NB4 (cell line): ENCODE measurements around the gene ACVR1.

Experiments used
- DNase-seq: peaks from one replicate; pipeline ENCODE4 v3.0.0; 2010; ENCODE audit warnings: low read depth
- H3K4me3 ChIP-seq: one replicate; pipeline ENCODE4 v1.5.1; 2011; ENCODE audit warnings: mild to moderate bottlenecking, low read depth, low read length, moderate library complexity
- MYC ChIP-seq: IDR thresholded peaks from 2 replicates; pipeline ENCODE4 v1.6.1; 2011; ENCODE audit warnings: low read depth, low read length
- POLR2A ChIP-seq: IDR thresholded peaks from 2 replicates; pipeline ENCODE4 v1.6.1; 2011; ENCODE audit warnings: mild to moderate bottlenecking; ENCODE audit not compliant: insufficient read length; ENCODE audit errors: extremely low read depth
- TF ChIP-seq, protein P1 (sequence below): IDR thresholded peaks from one replicate; pipeline ENCODE4 v1.5.1; 2012; ENCODE audit warnings: low read depth, low read length
- TF ChIP-seq, protein P2 (sequence below): IDR thresholded peaks from 2 replicates; pipeline ENCODE4 v1.6.1; 2011; ENCODE audit warnings: low read depth, low read length

Gene ACVR1

DNA sequence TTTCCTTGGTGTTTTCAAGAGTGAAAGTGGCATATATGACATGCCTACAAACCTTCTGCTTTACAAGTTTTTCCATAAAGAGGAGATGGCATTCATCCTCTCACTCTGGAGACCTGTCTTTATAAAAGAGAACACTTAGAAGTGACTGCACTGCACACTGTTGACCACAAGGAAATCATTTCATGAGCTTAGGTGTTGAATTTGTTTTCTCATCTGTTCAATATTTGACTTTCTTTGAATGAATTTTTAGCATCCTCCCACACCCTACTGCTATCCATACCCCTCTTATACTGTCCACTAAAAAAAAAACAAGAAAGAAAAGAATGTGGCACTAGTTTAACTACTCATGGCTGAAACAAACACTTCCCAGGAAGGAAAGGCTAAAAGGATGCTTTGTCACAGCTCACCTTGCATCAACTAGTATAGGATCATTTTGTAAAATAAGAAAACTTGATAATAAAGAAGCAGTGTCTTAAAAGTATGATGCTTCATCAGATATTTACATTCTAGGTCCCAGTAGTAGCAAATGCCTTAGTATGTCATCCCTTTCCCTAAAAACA is 83.0 kb downstream of the ACVR1 start:
- no peak for DNase-seq
- TF ChIP-seq, protein P1, sequence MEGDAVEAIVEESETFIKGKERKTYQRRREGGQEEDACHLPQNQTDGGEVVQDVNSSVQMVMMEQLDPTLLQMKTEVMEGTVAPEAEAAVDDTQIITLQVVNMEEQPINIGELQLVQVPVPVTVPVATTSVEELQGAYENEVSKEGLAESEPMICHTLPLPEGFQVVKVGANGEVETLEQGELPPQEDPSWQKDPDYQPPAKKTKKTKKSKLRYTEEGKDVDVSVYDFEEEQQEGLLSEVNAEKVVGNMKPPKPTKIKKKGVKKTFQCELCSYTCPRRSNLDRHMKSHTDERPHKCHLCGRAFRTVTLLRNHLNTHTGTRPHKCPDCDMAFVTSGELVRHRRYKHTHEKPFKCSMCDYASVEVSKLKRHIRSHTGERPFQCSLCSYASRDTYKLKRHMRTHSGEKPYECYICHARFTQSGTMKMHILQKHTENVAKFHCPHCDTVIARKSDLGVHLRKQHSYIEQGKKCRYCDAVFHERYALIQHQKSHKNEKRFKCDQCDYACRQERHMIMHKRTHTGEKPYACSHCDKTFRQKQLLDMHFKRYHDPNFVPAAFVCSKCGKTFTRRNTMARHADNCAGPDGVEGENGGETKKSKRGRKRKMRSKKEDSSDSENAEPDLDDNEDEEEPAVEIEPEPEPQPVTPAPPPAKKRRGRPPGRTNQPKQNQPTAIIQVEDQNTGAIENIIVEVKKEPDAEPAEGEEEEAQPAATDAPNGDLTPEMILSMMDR: no peak
- TF ChIP-seq, protein P2, sequence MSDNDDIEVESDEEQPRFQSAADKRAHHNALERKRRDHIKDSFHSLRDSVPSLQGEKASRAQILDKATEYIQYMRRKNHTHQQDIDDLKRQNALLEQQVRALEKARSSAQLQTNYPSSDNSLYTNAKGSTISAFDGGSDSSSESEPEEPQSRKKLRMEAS: no peak
- TF ChIP-seq POLR2A (no peak), MYC (no peak)
- no peak overlapping the region for H3K4me3 ChIP-seq

DNA sequence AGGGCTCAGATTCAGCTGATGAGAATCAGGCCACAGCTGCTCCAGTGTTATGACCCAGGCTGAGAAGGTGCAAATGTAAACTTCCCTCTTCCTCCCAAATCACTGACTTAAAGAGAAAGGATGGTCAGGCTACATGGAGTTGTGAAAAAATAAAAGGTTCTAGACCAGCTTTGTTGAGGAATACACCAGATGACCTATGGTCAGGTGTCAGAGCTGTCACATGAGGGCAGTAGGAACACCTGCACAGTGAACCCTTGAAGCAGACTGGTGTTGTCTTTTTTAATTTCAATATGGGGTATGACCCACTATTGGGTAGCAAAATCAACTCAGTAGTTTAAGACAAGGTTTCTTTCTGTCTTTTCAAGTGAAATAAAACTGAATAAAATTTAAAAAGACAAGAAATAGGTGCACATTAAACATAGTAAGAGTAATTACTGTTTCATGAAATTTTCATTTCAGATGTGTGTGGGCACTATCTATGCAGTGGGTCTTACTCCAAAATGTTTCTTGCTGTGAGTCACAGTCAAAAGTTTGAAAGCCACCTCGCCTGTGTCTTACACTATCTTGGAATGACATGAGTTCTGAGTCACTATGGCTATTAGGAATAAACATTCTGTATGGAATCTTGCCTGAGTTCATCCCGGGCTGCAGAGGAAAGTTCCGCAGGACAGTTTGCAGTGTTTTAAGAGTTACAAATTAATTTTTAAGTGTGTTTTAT is 83.6 kb downstream of the ACVR1 start:
- DNase-seq: no peak
- no peak for TF ChIP-seq MYC
- TF ChIP-seq, protein P2: no peak
- H3K4me3 ChIP-seq: no peak overlapping the region

DNA sequence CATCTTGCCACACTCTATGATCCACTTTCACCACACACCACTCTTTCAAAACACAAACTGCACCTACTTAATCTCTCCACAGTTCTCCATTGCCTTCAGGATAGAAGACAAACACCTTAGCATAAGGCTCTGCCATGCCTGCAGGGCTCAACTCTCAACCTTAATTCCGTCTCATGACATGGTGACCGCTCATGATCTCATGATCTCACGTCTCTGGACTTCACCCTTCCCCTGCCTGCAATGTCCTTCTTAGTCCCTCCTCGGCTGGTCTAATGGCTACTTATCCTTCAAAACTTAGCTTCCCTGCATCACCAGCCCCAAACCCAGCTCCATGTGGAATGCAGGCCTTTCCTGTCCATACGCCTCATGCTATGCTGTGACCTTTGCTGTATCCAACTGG is 85.3 kb downstream of the ACVR1 start:
- no peak overlapping the region for H3K4me3 ChIP-seq
- DNase-seq: no peak
- no peak for TF ChIP-seq MYC
- no peak for TF ChIP-seq POLR2A
- TF ChIP-seq, protein P2: no peak
- TF ChIP-seq, protein P1: no peak

DNA sequence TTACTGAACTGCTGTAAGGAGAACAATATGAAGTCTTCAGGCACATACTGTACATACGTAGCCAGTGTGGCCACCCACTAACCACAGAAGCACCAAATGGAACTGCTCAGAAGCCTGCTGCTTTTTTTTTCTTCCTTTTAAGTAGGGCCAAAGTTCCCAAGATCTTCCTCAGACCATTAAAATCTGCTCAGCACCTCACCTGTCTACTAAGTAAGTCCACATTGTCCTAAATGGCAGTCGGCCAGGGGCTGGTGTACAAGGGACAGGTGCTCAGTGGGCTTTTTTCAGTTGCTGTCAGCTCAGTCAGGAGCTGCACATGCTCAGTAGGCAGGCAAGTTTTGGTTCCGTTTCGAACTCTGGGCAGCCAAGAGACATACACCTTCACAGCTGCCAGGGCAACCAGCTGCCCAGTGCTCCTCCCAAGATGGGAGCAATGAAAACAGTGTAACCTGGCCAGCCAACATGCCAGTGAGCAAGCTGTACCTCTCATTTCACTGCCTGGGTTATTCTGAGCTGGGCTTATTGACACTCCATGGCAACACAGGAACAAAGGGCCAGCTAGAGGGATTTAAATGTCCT is 86.1 kb downstream of the ACVR1 start:
- no peak overlapping the region for H3K4me3 ChIP-seq
- no peak for DNase-seq

DNA sequence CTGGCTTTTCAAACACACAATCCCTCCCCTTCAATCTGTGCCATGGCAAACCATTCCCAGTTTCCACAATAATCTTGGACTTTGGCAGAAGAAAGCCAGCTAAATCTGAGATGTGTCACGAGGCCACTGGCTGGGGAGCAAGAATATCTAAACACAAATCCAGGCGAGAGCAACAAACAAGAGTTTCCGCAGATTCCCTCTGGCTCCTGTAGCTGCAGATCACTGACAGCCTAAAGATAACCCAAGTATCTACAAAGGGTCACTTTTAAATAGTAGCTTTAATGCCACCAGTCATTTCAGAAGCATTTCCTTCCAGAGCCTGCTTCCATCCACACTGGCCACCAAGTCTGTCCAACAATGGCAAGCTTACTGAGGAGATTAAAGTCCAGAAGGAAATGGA is 86.9 kb downstream of the ACVR1 start:
- H3K4me3 ChIP-seq: no peak overlapping the region
- no peak for TF ChIP-seq MYC
- TF ChIP-seq, protein P1: no peak
- TF ChIP-seq, protein P2: no peak
- no peak for TF ChIP-seq POLR2A
- DNase-seq: no peak

More for the DNA sequence above, 86.1 kb downstream of the ACVR1 start:
- TF ChIP-seq POLR2A: no peak
- TF ChIP-seq, protein P2: no peak
- TF ChIP-seq, protein P1: no peak

DNA sequence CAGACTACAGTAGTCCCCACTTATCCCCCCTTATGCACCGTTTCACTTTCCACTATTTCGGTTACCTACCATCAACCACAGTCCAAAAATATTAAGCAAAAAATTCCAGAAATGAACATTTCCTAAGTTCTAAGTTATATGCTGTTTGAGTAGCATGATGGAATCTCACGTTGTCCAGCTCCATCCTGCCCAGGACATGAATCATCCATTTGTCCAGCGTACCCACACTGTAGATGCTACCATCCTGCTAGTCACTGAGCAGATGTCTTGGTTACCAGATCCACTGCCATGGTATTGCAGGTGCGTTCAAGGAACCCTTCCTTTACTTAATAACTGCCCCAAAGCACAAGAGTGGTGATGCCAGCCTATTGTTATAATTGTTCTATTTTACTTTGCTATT is 87.9 kb downstream of the ACVR1 start:
- H3K4me3 ChIP-seq: no peak overlapping the region
- no peak for DNase-seq
- TF ChIP-seq POLR2A (no peak), MYC (no peak)
- TF ChIP-seq, protein P1: no peak
- TF ChIP-seq, protein P2: no peak
